ENCODE measurements around the gene BLACAT1.

Gene BLACAT1

GRCh38 chr1:205500240-205501233, 44.7 kb upstream of the BLACAT1 start:
- TF ChIP-seq CSRNP3 (CRISPR knock-in tag; IDR thresholded peaks at IDR 0.05) (no peak), PATZ1 (CRISPR knock-in tag; IDR thresholded peaks at IDR 0.05; ENCODE audit: borderline replicate concordance) (no peak), ZC3H10 (CRISPR knock-in tag; IDR thresholded peaks at IDR 0.05) (no peak), ZNF8 (CRISPR knock-in tag; IDR thresholded peaks at IDR 0.05) (no peak), ZNF565 (CRISPR knock-in tag; conservative IDR thresholded peaks at IDR 0.05; ENCODE audit: low read depth) (no peak), GLIS3 (CRISPR knock-in tag; IDR thresholded peaks at IDR 0.05) (no peak), ZFP30 (CRISPR knock-in tag; IDR thresholded peaks at IDR 0.05) (no peak), TOX (CRISPR knock-in tag; IDR thresholded peaks at IDR 0.05; ENCODE audit: borderline replicate concordance) (no peak), PPARA (CRISPR knock-in tag; IDR thresholded peaks at IDR 0.05; ENCODE audit: borderline replicate concordance) (no peak), ESRRG (CRISPR knock-in tag; IDR thresholded peaks at IDR 0.05) (no peak), BACH2 (CRISPR knock-in tag; IDR thresholded peaks at IDR 0.05; ENCODE audit: borderline replicate concordance) (no peak), CSDC2 (CRISPR knock-in tag; IDR thresholded peaks at IDR 0.05) (no peak), RARB (CRISPR knock-in tag; IDR thresholded peaks at IDR 0.05) (no peak), CREB5 (CRISPR knock-in tag; IDR thresholded peaks at IDR 0.05; ENCODE audit: low read depth) (no peak), ARNTL (CRISPR knock-in tag; IDR thresholded peaks at IDR 0.05; ENCODE audit: borderline replicate concordance, low read depth) (no peak), ZFP3 (CRISPR knock-in tag; IDR thresholded peaks at IDR 0.05) (no peak), OSR1 (CRISPR knock-in tag; IDR thresholded peaks at IDR 0.05) (no peak)
- ATAC-seq, result no peak; the same call in 2 of the 3 replicates

GRCh38 chr1:205499789-205500188, 43.9 kb upstream of the BLACAT1 start:
- ATAC-seq, result no peak

More at GRCh38 chr1:205499789-205500188, 43.9 kb upstream of the BLACAT1 start:
- no peak for TF ChIP-seq CSRNP3 (CRISPR knock-in tag; IDR thresholded peaks at IDR 0.05)
- TF ChIP-seq RARB (CRISPR knock-in tag; IDR thresholded peaks at IDR 0.05), result no peak
- TF ChIP-seq GLIS3 (CRISPR knock-in tag; IDR thresholded peaks at IDR 0.05), result no peak
- TF ChIP-seq TSHZ2 (CRISPR knock-in tag; IDR thresholded peaks at IDR 0.05), result no peak
- TF ChIP-seq ZC3H10 (CRISPR knock-in tag; IDR thresholded peaks at IDR 0.05), result no peak
- no peak for TF ChIP-seq ZNF565 (CRISPR knock-in tag; conservative IDR thresholded peaks at IDR 0.05; ENCODE audit: low read depth)
- no peak for TF ChIP-seq CSDC2 (CRISPR knock-in tag; IDR thresholded peaks at IDR 0.05)
- no peak for TF ChIP-seq CREB5 (CRISPR knock-in tag; IDR thresholded peaks at IDR 0.05; ENCODE audit: low read depth)
- no peak for TF ChIP-seq ZNF70 (CRISPR knock-in tag; IDR thresholded peaks at IDR 0.05)
- TF ChIP-seq SNAI2 (CRISPR knock-in tag; IDR thresholded peaks at IDR 0.05), result no peak
- no peak for TF ChIP-seq PPARA (CRISPR knock-in tag; IDR thresholded peaks at IDR 0.05; ENCODE audit: borderline replicate concordance)
- no peak for TF ChIP-seq ZFP3 (CRISPR knock-in tag; IDR thresholded peaks at IDR 0.05)
- TF ChIP-seq TOX (CRISPR knock-in tag; IDR thresholded peaks at IDR 0.05; ENCODE audit: borderline replicate concordance), result no peak
